Muscle layer of colon (tissue), 2 donors: ENCODE results near the gene ZP3.
"Not testable (repeated sequence)": the region's sequence is repeated elsewhere in the genome, so short reads cannot be mapped to it uniquely, and the experiment has no call there.

ENCODE experiments used
- H3K27ac ChIP-seq: one replicate; pipeline ENCODE4 v1.7.0; 2013; ENCODE audit warnings: low read depth, mild to moderate bottlenecking, low read length, moderate library complexity
- H3K27me3 ChIP-seq, 2 donors: one replicate each; pipeline ENCODE4 v1.7.0; 2013; ENCODE audit warnings: low read length in 2 of 2, mild to moderate bottlenecking in 2 of 2; ENCODE audit not compliant: insufficient read depth in 2 of 2, control insufficient read depth in 1 of 2
- H3K36me3 ChIP-seq: one replicate; pipeline ENCODE4 v1.7.0; 2013; ENCODE audit warnings: mild to moderate bottlenecking, low read length; ENCODE audit not compliant: insufficient read depth
- H3K4me1 ChIP-seq: one replicate; pipeline ENCODE4 v1.7.0; 2013; ENCODE audit warnings: mild to moderate bottlenecking, low read length; ENCODE audit not compliant: insufficient read depth
- H3K4me3 ChIP-seq, 2 donors: one replicate each; pipeline ENCODE4 v1.7.0; 2013; ENCODE audit warnings: low read length in 2 of 2, low read depth in 1 of 2, mild to moderate bottlenecking in 1 of 2, moderate library complexity in 1 of 2
- H3K9ac ChIP-seq: one replicate; pipeline ENCODE4 v1.7.0; 2013; ENCODE audit warnings: low read length
- H3K9me3 ChIP-seq: one replicate; pipeline ENCODE4 v1.7.0; 2013; ENCODE audit warnings: mild to moderate bottlenecking, low read length
- donor health status: abdominal sarcoma.
- donor health status: Adenocarcinoma of cecum.

Gene ZP3

DNA sequence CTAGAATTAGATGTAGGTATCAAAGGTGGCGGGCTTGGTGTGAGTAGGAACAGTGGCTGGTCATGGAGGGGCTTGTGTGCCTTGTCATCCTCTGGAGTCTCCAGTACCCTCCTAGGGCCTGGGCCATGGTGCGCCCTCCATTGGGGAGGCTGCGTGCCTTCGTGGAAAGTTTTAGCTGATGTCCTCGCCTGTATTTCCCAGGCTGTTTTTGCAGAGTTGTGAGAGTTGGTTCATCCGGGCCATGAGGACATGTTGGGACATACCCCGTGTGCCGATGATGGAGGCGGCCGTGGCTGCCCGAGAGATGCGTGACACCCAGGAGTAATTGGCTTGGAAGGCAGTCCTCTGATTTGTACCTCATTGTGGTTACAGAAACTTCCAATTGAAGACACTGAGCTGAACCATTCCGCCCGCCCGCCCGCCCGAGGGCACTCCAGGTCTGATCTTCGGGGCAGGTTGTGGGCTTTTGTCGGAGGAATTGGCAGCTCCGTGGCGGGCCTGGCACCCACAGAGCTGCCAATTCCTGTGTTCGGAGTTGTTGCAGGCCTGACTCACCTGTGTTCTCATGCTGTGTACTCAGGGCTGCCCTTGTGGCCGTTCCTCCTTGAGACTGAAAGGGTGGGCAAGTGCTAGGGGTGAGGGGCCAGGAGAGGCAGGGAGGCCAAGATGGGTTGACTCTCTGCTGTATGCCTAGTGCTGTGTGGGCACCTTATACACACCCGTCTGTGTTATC, 52.2 kb downstream of the ZP3 start:
- not testable (repeated sequence) for H3K4me1 ChIP-seq, H3K9me3 ChIP-seq, H3K4me3 ChIP-seq, H3K36me3 ChIP-seq, H3K27ac ChIP-seq, H3K27me3 ChIP-seq, H3K9ac ChIP-seq

DNA sequence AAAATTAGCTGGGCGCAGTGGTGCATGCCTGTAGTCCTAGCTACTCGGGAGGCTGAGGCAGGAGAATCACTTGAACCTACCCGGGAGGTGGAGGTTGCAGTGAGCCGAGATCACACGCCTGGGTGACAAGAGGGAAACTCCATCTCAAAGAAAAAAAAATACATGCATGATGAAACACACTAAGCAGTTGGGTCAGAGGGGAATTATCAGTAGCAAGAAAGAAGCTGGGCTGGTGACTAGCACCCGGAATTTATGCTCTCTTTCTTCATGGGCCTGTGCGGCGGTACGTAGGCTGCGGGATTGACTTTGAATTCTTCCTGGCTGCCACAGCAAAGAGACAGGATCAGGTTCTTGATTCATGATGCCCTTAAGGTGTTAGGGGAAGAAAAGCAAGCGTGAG, 54.9 kb downstream of the ZP3 start:
- H3K4me1 ChIP-seq, H3K36me3 ChIP-seq, H3K27me3 ChIP-seq, H3K9ac ChIP-seq, H3K27ac ChIP-seq, H3K9me3 ChIP-seq, H3K4me3 ChIP-seq: not testable (repeated sequence)

DNA sequence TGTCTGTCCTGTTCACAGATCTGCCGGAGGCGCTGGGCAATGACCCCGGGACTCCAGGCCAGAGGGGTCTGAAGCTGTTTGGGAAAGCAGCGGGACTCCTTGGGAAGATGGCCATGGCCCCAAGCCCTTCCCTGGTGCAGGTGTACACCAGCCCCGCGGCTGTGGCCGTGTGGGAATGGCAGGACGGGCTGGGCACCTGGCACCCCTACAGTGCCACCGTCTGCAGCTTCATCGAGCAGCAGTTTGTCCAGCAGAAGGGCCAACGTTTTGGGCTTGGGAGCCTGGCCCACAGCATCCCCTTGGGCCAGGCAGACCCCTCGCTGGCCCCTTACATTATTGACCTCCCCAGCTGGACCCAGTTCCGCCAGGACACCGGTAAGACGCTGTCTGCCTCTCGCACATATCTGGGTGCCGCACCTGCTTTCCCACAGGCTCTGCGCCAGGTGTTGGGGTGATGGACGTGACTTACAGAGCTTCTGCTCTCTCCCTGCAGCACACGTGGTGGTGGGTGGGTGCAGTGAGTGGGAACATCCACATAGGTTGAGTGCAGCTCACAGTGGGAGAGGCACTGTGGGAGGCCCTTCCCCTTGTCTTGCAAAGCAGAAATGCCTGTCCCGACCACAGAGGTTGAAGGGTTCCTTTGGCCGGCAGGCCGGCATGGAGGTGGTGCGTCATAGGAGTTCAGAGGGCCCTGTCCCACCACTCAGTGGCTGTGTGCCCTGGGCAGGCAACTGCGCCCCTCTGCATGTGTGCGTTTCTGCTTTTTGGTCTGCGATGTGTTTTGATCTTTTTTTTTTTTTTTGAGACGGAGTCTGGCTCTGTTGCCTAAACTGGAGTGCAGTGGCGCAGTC, 55.9 kb downstream of the ZP3 start:
- H3K4me3 ChIP-seq, H3K27me3 ChIP-seq, H3K4me1 ChIP-seq, H3K27ac ChIP-seq, H3K9me3 ChIP-seq, H3K36me3 ChIP-seq, H3K9ac ChIP-seq: not testable (repeated sequence)

DNA sequence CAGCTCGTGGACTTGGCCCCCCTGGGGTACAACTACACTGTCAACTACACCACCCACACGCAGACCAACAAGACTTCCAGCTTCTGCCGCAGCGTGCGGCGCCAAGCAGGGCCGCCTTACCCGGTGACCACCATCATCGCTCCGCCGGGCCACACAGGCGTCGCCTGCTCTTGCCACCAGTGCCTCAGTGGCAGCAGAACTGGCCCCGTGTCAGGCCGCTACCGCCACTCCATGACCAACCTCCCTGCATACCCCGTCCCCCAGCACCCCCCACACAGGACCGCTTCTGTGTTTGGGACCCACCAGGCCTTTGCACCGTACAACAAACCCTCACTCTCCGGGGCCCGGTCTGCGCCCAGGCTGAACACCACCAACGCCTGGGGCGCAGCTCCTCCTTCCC, 57.9 kb downstream of the ZP3 start:
- not testable (repeated sequence) for H3K4me1 ChIP-seq, H3K9ac ChIP-seq

DNA sequence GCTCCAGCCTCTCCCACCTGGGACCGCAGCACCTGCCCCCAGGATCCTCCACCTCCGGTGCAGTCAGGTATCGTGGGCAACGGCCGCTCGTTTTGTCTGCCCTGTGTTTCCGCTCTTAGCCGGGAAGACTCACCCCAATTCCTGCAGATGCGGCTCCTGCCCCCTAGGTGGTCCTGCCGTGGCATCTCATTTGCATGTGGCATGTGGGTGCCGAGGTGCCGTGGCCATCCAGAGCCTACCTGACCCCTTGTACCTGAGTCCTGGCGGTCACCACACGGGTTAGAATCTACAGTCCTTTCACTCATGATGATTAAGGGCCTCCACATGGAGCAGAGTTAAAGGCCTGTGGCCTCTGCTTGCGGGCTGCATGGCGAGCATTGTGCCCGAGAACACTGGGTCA, 58.3 kb downstream of the ZP3 start:
- H3K9me3 ChIP-seq, H3K27ac ChIP-seq, H3K4me1 ChIP-seq: not testable (repeated sequence)

More for the DNA sequence above, 57.9 kb downstream of the ZP3 start:
- H3K9me3 ChIP-seq, H3K27me3 ChIP-seq, H3K27ac ChIP-seq, H3K36me3 ChIP-seq, H3K4me3 ChIP-seq: not testable (repeated sequence)

DNA sequence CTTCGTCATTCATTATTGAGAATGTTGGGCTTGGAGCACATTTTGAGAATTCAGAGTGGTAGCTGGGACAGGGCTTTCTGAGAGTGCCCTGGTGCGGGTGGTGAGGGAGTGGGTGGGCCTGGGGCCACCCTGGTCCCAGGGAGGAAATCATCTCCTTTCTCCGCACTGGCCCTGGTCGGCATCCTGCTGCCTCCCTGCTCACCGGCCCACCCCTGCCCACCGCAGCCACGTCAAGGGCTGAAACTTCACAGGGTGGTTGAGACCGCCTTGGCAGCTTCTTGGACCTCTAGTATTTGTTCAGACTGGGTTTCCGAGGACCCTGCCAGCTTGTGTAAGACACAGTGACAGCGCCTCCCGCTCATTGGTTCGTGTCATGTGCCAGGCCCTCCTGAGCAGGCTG, 59.7 kb downstream of the ZP3 start:
- H3K27ac ChIP-seq, H3K9me3 ChIP-seq, H3K4me3 ChIP-seq, H3K4me1 ChIP-seq, H3K27me3 ChIP-seq, H3K9ac ChIP-seq, H3K36me3 ChIP-seq: not testable (repeated sequence)

More for the DNA sequence above, 58.3 kb downstream of the ZP3 start:
- H3K27me3 ChIP-seq, H3K36me3 ChIP-seq, H3K9ac ChIP-seq, H3K4me3 ChIP-seq: not testable (repeated sequence)

DNA sequence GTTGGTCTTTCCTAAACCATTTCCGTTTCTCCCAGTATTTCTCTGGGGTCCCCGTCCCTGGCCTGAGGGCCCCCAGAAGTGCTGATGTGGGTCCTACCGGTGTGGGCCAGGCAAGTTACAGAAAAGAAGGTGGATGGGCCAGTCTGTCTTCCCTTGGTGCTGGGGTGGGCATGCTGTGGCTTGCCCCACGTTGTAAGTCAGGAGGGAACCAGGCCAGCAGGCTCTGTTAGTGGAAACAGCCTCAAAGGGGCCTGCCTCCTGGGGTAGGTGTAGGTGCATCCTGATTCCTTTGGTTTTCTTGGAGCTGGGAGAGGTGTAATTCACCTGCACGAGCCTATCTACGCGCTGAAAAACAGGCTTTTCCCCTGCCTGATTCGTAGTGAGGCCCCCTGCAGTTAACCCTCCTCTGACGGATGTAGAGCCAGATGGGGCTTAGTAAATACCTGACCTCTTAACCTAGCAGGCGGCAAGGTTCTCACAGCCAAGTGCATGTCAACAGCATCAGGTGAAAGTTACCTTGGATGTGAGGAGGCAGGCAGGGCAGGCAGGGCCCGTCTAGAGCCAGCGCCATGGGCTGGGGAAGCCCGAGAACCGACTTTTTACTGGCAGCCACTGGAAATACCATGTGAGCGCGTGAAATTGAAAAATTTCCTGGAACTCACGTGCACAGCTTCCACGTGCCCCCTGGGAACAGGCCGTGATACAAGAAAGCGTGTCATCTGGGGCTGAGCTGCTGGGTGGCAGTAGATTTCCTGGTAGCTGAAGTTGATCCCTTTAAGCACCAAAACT, 61.3 kb downstream of the ZP3 start:
- H3K36me3 ChIP-seq, H3K27me3 ChIP-seq, H3K9ac ChIP-seq, H3K27ac ChIP-seq, H3K4me1 ChIP-seq, H3K4me3 ChIP-seq, H3K9me3 ChIP-seq: not testable (repeated sequence)

DNA sequence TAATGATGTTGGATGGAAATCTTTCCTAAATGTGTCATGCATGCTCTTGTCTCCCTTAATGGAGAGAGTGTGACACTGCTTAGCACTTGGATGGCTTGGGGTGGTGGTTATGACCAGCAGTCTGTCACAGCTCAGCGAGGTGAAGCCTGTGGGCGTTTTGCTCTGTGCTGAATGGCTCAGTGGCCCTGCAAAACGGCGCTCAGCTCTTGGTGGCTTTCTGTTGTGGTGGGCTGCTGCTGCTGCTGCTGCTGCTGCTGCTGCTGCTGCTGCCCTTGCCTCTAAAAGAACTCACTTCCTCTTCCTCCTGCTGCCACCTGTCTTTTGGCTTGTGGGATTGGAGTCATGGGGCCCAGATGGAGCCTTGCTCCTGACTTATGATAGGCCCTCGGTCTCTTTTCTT, 61.9 kb downstream of the ZP3 start:
- not testable (repeated sequence) for H3K4me1 ChIP-seq, H3K27me3 ChIP-seq, H3K27ac ChIP-seq, H3K4me3 ChIP-seq, H3K9ac ChIP-seq, H3K36me3 ChIP-seq, H3K9me3 ChIP-seq

DNA sequence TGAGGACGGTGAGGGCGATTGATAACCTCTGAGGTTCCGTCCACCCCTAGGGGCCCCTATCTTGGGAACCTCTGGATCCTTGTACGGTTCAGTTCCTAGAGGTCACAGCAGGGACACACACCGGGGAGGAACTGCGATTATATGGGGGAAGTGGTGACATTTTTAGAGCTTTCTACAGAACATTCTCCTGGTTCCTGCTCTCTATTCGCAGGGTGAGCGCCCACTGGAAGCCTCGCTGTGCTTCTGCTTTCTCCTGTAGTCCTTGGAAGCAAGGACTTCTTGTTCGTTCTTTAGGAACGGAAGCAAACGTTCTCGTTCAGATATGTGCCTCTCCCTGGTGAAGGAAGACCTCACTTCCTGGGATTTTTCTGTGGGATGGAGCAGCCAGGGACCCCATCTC, 63.2 kb downstream of the ZP3 start:
- H3K36me3 ChIP-seq, H3K9ac ChIP-seq, H3K4me1 ChIP-seq, H3K9me3 ChIP-seq, H3K4me3 ChIP-seq, H3K27ac ChIP-seq, H3K27me3 ChIP-seq: not testable (repeated sequence)
